Effector memory CD4-positive, alpha-beta T cell (primary cell): Measurements from ENCODE around the gene TMEM114.
"Not testable (repeated sequence)": the region's sequence is repeated elsewhere in the genome, so short reads cannot be mapped to it uniquely, and the experiment has no call there.

Experiments used
- DNase-seq, 3 donors: peaks; one replicate each; pipeline ENCODE4 v3.0.0-alpha.2; 2020
- H3K27ac ChIP-seq: 2 replicates; pipeline ENCODE4 v1.7.0; 2013; ENCODE audit warnings: mild to moderate bottlenecking, low read length, moderate library complexity; ENCODE audit not compliant: insufficient read depth, poor library complexity, severe bottlenecking
- H3K27me3 ChIP-seq: replicated peaks from 2 replicates; pipeline ENCODE4 v1.7.0; 2013; ENCODE audit warnings: mild to moderate bottlenecking, low read length; ENCODE audit not compliant: insufficient read depth, control insufficient read depth, poor library complexity, severe bottlenecking
- H3K36me3 ChIP-seq: 2 replicates; pipeline ENCODE4 v1.7.0; 2013; ENCODE audit warnings: mild to moderate bottlenecking, low read length, moderate library complexity; ENCODE audit not compliant: control insufficient read depth, insufficient read depth
- H3K4me1 ChIP-seq: 2 replicates; pipeline ENCODE4 v1.7.0; 2013; ENCODE audit warnings: low read length, mild to moderate bottlenecking; ENCODE audit not compliant: control insufficient read depth, insufficient read depth, poor library complexity, severe bottlenecking
- H3K4me3 ChIP-seq: 2 replicates; pipeline ENCODE4 v1.7.0; 2013; ENCODE audit warnings: low read length, low read depth, mild to moderate bottlenecking; ENCODE audit not compliant: insufficient read depth, poor library complexity, severe bottlenecking
- H3K9me3 ChIP-seq: 2 replicates; pipeline ENCODE4 v1.7.0; 2013; ENCODE audit warnings: mild to moderate bottlenecking, low read length, moderate library complexity; ENCODE audit not compliant: control insufficient read depth

The TMEM114 gene

DNA sequence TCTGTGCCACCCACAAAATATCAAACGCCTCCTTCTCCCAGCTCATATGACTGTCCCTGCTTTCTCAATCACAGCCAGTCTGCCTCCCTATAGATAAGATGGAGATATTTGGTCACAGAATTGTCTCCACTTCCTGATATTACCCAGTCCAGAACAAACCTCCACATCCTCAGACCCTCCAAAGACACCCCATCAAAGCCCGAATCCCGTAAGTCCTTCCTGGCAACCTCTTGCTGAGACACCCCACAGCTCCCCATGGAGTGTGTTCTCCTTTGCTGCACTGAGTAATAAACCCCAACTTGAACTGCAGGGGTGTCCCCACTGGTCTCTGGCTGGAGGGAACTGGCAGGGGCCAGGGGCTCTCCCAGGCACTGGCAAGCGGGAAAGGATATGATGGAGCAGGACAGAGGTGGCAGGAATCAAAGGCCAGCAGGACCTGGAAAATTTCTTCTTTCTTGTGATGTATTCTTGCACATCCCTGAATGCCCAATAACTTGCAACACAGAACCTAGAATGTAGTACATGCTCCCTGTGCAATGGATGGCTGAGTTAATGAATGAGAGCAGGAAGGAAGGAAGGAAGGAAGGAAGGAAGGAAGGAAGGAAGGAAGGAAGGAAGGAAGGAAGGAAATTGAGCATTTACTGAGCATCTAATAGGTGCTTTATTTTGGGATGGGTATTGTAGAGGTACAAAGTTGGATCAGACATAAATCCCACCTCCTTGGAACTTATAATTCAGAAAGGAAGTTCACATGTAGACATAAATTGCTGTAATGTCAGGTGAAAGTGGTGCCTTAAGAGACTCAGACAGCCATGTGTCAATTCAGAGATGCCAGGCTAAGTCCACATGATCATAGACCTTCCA lies 13.9 kb downstream of the TMEM114 start:
- Histone ChIP-seq H3K4me1 (no peaks in the 10 kb centered on the region), H3K4me3 (no peak overlapping the region), H3K36me3 (no peaks in the 10 kb centered on the region), H3K27me3 (no peaks in the 10 kb centered on the region), H3K27ac (no peak overlapping the region), H3K9me3 (no peaks in the 10 kb centered on the region)
- no peak for DNase-seq

DNA sequence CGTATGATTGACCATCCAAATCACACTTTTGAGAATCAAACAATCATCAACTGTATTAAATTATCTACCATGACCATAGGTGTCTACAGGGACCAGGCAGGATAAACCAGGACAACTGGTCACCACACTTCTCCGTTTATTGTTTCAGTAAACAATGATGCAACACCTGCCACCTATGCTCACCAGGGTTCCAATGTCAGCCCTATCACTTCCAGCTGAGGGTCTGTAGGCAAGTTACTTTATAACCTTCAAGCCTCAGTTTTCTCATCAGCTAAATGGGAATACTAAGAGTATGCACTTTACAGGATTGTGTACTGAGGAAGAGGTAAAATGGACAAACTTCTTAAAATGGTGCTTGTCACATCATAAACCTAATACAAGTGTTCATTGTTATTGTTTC lies 14.9 kb downstream of the TMEM114 start:
- H3K4me1 ChIP-seq = no peaks in the 10 kb centered on the region
- no peaks in the 10 kb centered on the region for H3K27me3 ChIP-seq
- no peak for DNase-seq
- H3K9me3 ChIP-seq = no peaks in the 10 kb centered on the region
- no peaks in the 10 kb centered on the region for H3K36me3 ChIP-seq
- H3K27ac ChIP-seq = no peak overlapping the region
- no peak overlapping the region for H3K4me3 ChIP-seq

DNA sequence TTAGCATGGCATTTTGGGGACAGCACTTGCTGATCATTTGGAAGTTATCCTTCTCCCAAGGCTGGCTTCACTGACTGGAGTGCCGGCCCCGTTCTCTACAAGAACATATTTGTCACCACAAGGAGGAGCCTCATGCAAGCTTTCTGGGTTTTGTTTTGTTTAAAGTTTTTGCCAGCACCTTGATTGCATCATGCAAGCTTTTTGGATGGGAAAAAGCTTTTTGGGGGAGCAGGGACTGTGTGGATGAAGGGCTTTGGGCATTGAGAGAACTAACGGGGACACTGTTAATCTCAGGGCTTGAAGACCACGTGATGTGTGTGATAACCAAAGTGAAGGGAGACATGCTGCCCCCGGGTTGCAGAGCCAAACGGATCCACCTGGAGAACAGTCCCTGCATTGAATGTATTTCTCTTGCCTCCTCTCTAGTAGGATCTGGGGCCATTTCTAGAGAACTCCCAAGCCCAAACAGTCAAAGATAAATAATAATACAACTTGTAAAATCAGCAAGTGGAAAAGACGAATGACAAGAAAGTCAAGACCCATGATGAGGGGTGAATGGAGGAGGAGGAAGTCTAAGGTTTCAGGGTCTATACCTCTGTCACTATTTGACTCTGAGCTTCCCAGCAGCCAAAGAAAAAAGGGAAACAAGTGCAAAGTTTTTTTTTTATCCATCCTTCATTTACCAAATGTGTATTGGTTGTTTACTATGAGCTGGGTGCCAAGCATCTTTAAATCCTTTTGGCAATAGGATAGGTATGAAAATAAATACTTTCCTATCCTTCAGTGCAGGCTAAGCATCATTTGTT lies 17.2 kb downstream of the TMEM114 start:
- Histone ChIP-seq H3K9me3 (no peaks in the 10 kb centered on the region), H3K4me1 (no peaks in the 10 kb centered on the region), H3K27me3 (no peaks in the 10 kb centered on the region), H3K36me3 (no peaks in the 10 kb centered on the region), H3K4me3 (no peak overlapping the region), H3K27ac (no peak overlapping the region)
- DNase-seq = no peak

DNA sequence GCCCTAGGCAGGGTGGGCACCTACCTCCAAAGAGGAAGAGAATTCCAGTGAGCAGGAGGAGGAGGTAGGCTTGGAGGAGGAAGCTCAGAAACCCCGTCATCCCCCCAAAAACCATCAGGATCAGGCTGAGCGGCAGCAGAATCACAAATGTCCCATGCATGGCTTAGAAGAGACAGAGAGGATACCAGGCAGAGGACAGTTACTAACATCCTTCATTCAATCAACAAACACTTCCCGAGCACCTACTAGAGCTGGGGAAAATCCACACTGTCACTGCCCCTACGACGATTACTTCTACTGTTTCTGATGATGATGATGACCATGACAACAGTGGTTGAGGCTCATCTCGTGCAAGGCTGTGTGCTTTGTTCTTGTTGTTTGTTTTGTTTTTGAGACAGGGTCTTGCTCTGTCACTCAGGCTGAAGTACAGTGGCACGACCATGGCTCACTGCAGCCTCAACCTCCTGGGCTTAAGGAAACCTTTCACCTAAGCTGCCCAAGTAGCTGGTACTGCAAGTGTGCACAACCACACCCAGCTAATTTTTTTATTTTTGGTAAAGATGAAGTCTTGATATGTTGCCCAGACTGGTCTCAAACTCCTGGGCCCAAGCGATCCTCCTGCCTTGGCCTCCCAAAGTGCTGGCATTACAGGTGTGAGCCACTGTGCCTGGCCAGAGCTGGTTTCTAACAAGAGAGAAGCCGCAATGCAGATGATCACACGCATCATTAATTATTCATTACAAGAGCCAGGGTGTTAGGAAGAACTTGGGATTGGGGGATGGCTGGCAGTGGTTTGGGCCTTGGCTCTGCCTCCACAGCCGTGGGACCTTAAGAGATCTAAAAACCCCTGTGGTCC lies 18.0 kb downstream of the TMEM114 start:
- Histone ChIP-seq H3K27me3 (no peaks in the 10 kb centered on the region), H3K27ac (no peak overlapping the region), H3K4me1 (no peaks in the 10 kb centered on the region), H3K4me3 (no peak overlapping the region), H3K36me3 (no peaks in the 10 kb centered on the region), H3K9me3 (no peaks in the 10 kb centered on the region)
- no peak for DNase-seq

DNA sequence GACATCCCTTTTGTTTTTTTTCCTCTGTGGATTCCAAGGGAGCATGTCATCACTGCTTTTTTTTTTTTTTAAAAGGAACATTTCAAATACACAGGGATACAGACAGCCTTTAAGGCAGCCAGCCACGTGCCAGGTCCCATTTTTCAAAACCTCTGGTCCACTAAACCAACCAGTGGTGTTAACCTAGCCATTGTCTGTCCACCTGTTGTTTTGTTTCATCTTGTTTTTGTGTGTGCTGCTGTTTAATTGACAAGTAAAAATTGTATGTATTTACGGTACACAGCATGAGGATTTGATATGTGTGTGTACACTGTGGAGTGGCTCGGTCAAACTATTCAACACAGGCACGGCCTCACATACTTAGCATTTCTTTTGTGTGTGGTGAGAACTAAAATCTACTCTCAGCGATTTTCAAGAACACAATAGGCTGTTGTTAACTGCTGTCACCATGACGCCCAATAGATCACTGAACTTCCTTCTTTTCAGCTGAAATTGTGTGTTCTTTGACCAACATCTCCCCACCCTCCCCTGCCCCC lies 19.2 kb downstream of the TMEM114 start:
- Histone ChIP-seq H3K27me3 (no peaks in the 10 kb centered on the region), H3K36me3 (no peaks in the 10 kb centered on the region), H3K27ac (no peak overlapping the region), H3K4me1 (no peaks in the 10 kb centered on the region), H3K4me3 (no peak overlapping the region), H3K9me3 (no peaks in the 10 kb centered on the region)
- no peak for DNase-seq

DNA sequence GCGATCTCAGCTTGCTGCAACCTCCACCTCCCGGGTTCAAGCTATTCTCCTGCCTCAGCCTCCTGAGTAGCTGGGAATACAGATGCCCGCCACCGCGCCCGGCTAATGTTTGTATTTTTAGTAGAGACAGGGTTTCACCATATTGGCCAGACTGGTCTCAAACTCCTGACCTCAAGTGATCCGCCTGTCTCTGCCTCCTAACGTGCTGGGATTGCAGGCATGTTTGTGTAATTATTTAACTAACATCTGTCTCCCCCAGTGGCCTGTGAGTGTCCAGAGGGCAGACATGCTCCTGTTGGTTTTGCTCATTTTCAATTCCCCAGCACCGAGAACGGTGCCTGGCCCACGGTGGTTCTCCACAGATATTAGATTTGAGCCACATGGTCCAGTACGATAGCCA lies 19.9 kb downstream of the TMEM114 start:
- not testable (repeated sequence) for DNase-seq, H3K36me3 ChIP-seq, H3K27ac ChIP-seq, H3K4me1 ChIP-seq, H3K9me3 ChIP-seq, H3K4me3 ChIP-seq, H3K27me3 ChIP-seq

DNA sequence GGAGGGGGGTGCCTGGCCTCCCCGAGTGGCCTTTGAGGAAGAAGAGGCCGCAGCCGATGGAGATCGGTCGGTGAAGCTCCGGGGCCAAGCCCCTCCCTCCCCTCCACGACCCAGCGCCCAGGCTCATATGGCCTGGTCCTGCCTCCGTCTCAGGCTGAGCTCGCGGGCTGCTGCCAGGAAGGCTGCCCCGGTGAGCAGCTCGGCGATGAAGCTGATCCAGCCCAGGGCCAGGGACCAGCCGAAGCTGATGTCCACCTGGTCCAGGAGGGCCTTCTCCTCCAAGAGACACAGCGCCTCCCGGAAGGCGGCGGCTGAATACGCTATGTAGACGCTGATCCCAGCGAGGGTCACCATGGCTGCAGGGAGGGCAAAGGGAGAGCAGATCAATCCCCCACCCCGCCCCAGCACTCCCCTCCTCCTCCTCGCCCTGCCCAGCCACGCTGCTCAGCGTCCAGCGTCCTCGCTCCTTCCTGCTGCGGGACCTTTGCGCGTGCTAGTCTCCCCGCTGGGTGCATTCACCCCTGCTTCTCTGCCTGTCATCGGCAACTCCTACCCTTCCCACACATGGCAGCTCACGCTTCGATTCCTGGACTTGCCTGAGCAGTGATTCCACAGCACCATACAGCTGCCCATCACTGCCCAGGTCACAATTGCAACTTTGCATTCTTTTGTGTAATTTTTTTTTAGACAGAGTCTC lies 20.5 kb downstream of the TMEM114 start:
- no peaks in the 10 kb centered on the region for H3K27me3 ChIP-seq
- no peak overlapping the region for H3K4me3 ChIP-seq
- H3K27ac ChIP-seq = no peak overlapping the region
- no peaks in the 10 kb centered on the region for H3K9me3 ChIP-seq
- H3K4me1 ChIP-seq = no peaks in the 10 kb centered on the region
- no peaks in the 10 kb centered on the region for H3K36me3 ChIP-seq
- DNase-seq = no peak

DNA sequence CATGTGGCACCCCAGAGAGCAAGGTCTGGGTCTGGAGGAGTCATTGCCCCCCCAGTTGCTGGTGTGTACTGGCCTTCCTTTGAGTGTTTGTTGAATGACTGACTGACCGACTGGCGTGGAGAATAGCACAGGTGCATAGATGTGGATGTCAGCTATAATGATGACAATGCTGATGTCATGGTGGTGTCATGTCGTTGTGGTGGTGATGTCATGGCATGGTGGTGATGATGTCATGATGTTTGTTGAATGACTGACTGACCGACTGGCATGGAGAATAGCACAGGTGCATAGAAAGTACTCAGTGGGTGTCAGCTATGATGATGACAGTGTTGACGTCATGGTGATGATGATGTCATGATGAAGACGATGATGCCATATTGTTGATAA lies 22.1 kb downstream of the TMEM114 start:
- Histone ChIP-seq H3K27ac (no peak overlapping the region), H3K9me3 (no peaks in the 10 kb centered on the region), H3K4me3 (no peak overlapping the region), H3K27me3 (no peaks in the 10 kb centered on the region), H3K36me3 (no peaks in the 10 kb centered on the region), H3K4me1 (no peaks in the 10 kb centered on the region)
- no peak for DNase-seq
